PC-9 (cell line): Measurements from ENCODE around the gene SUGCT.

ENCODE experiments used
- EZH2 ChIP-seq: fragments of 200-600 bp; sonication (generic); IDR thresholded peaks from 2 replicates; pipeline ENCODE4 v1.8.0; 2017; ENCODE audit warnings: antibody characterized with exemption, low read depth
- TF ChIP-seq, protein P1 (sequence below): fragments of 200-600 bp; sonication (generic); conservative IDR thresholded peaks from 2 replicates; pipeline ENCODE4 v1.6.1; 2017; ENCODE audit warnings: mixed run types, antibody characterized with exemption, mild to moderate bottlenecking, moderate library complexity

DNA sequence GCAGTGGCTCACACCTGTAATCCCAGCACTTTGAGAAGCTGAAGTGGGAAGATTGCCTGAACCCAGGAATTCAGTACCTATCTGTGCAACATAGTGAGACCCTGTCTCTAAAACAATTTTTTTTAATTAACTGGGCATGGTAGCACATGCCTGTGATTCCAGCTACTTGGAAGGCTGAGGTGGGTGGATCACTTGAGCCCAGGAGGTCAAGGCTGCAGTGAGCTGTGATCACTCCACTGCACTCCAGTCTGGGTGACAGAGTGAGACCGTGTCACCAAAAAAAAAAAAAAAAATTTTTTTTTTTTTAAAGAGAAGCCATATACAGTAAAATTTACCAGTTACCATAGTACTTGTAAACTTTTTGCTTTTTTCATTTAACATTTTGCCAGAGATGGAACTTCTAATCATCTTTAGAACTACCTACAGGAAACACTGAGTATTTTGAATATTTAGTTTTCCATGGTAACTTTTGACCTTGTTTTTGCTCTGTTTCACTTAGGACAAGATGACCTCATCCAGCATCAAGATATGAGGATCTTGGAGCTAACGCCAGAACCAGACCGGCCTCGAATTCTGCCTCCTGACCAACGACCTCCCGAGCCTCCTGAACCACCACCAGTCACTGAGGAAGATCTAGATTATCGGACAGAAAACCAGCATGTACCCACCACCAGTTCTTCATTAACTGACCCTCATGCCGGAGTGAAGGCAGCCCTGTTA is 41.0 kb upstream of the SUGCT start:
- TF ChIP-seq, protein P1, sequence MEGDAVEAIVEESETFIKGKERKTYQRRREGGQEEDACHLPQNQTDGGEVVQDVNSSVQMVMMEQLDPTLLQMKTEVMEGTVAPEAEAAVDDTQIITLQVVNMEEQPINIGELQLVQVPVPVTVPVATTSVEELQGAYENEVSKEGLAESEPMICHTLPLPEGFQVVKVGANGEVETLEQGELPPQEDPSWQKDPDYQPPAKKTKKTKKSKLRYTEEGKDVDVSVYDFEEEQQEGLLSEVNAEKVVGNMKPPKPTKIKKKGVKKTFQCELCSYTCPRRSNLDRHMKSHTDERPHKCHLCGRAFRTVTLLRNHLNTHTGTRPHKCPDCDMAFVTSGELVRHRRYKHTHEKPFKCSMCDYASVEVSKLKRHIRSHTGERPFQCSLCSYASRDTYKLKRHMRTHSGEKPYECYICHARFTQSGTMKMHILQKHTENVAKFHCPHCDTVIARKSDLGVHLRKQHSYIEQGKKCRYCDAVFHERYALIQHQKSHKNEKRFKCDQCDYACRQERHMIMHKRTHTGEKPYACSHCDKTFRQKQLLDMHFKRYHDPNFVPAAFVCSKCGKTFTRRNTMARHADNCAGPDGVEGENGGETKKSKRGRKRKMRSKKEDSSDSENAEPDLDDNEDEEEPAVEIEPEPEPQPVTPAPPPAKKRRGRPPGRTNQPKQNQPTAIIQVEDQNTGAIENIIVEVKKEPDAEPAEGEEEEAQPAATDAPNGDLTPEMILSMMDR = no peak
- no peak for TF ChIP-seq EZH2
